Glutamatergic neuron (in vitro differentiated cells): ENCODE data around the gene RBP5. TPM values are rescaled to one million over a fixed set of nuclear protein-coding genes. Genes with fewer than 3 reads are reported as not detected.
A peak's percentile ranks its signal among the peaks of the same experiment; 100 is the strongest.

Experiments
- DNase-seq: peaks from one replicate; pipeline ENCODE4 v3.0.0; 2022
- H3K27ac Mint-ChIP-seq: one replicate; pipeline ENCODE4 v1.8.0; 2020; ENCODE audit warnings: mild to moderate bottlenecking, mixed read lengths, inconsistent platforms; ENCODE audit not compliant: unreplicated experiment
- H3K27me3 Mint-ChIP-seq: one replicate; pipeline ENCODE4 v1.8.0; 2020; ENCODE audit warnings: mild to moderate bottlenecking, moderate library complexity, mixed read lengths, inconsistent platforms; ENCODE audit not compliant: unreplicated experiment
- H3K36me3 Mint-ChIP-seq: one replicate; pipeline ENCODE4 v1.8.0; 2020; ENCODE audit warnings: mild to moderate bottlenecking, mixed read lengths, inconsistent platforms; ENCODE audit not compliant: unreplicated experiment
- H3K4me1 Mint-ChIP-seq: one replicate; pipeline ENCODE4 v1.8.0; 2020; ENCODE audit warnings: mild to moderate bottlenecking, low read depth, mixed read lengths, inconsistent platforms; ENCODE audit not compliant: unreplicated experiment
- H3K4me3 Mint-ChIP-seq: one replicate; pipeline ENCODE4 v1.8.0; 2020; ENCODE audit warnings: mild to moderate bottlenecking, mixed read lengths, inconsistent platforms; ENCODE audit not compliant: unreplicated experiment
- H3K9me3 Mint-ChIP-seq: one replicate; pipeline ENCODE4 v1.8.0; 2020; ENCODE audit warnings: mild to moderate bottlenecking, moderate library complexity, mixed read lengths, inconsistent platforms; ENCODE audit not compliant: unreplicated experiment
- total RNA-seq: library from RNA; stranded (reverse); fragmentation: NEBNext Ultra II Directional; extraction: Animal tissue kit (Norgen Biotek cat#: 25700); gene quantifications from one replicate; pipeline ENCODE4 v1.2.1, GENCODE V29; 2021; ENCODE audit not compliant: unreplicated experiment
- TF ChIP-seq, protein P1 (sequence below): fragments of 200-600 bp; sonication (generic); IDR thresholded peaks from one replicate; pipeline ENCODE4 v1.5.0; 2021; ENCODE audit not compliant: partially characterized antibody, unreplicated experiment

Gene RBP5
- total RNA-seq, 1 donor from 2014 or later: 1.2 TPM

DNA sequence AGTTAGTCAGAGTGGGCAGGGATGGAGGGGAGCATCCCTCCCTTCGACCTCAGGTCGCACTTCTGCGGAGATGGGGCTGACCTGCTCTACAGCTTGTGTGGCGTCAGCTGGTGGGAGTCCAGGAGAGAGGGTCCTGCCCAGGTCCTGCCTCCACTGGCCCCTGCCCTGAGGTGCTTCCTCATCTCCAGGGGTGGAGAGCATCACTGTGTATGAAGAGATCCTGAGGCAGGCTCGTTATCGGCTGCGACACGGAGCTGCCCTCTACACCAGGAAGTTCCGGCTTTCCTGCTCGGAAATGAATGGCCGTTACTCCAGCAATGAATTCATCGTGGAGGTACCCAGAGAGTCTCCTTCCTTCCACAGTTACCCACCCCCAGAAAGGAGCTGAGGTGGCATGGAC, 21.7 kb upstream of the RBP5 start:
- H3K36me3 Mint-ChIP-seq: peaks cover 21% of the 10 kb centered on the region
- peaks cover 5% of the 10 kb centered on the region for H3K27me3 Mint-ChIP-seq
- TF ChIP-seq, protein P1, sequence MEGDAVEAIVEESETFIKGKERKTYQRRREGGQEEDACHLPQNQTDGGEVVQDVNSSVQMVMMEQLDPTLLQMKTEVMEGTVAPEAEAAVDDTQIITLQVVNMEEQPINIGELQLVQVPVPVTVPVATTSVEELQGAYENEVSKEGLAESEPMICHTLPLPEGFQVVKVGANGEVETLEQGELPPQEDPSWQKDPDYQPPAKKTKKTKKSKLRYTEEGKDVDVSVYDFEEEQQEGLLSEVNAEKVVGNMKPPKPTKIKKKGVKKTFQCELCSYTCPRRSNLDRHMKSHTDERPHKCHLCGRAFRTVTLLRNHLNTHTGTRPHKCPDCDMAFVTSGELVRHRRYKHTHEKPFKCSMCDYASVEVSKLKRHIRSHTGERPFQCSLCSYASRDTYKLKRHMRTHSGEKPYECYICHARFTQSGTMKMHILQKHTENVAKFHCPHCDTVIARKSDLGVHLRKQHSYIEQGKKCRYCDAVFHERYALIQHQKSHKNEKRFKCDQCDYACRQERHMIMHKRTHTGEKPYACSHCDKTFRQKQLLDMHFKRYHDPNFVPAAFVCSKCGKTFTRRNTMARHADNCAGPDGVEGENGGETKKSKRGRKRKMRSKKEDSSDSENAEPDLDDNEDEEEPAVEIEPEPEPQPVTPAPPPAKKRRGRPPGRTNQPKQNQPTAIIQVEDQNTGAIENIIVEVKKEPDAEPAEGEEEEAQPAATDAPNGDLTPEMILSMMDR: no peak
- H3K27ac Mint-ChIP-seq: no peak overlapping the region
- H3K4me1 Mint-ChIP-seq: no peaks in the 10 kb centered on the region
- peaks cover 5% of the 10 kb centered on the region for H3K9me3 Mint-ChIP-seq
- H3K4me3 Mint-ChIP-seq: no peak overlapping the region
- no peak for DNase-seq

DNA sequence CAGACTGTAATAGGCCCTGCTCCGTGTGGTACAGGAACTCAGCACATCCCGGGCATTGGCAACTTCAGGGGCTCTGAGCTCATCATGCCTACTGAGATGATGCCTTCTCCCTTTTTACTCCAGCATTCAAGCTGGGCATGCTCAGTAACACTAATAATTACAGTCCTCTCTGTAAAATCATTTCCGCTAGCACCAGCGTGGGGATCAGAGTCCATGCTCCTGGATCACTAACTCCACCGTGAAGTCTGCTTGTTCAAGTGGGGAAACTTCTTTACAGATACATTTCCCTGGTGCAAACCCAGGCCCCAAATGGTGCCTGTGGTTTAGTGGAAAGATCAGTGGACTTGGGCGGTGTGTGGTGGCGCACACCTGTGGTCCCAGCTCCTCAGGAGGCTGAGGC, 18.2 kb upstream of the RBP5 start:
- DNase-seq: no peak
- Mint-ChIP-seq H3K27ac (no peak overlapping the region), H3K4me3 (no peak overlapping the region), H3K4me1 (no peaks in the 10 kb centered on the region), H3K36me3 (peaks cover 10% of the 10 kb centered on the region), H3K27me3 (peaks cover 8% of the 10 kb centered on the region), H3K9me3 (peaks cover 11% of the 10 kb centered on the region)
- TF ChIP-seq, protein P1: no peak

DNA sequence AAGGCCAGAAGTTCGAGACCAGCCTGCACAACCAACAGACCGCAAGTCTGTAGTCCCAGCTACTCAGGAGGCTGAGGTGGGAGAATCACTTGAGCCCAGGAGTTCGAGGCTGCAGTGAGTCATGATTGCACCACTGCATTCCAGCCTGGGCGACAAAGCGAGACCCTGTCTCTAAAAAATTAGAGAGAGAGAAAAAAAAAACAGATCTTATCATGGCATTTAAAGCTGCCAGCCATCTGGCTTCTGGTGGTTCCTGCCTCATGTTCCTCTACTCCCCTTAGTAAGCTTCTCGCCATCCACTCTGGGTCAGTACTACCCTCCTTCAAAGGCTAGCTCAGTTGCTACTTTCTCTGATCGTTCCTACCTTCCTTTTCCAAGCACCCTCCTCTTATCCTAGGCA, 17.5 kb upstream of the RBP5 start:
- TF ChIP-seq, protein P1: no peak
- Mint-ChIP-seq H3K9me3 (peaks cover 11% of the 10 kb centered on the region), H3K27ac (no peak overlapping the region), H3K4me3 (peak overlapping the region; percentile 63), H3K36me3 (peaks cover 17% of the 10 kb centered on the region), H3K4me1 (no peaks in the 10 kb centered on the region), H3K27me3 (peaks cover 8% of the 10 kb centered on the region)
- DNase-seq: no peak

DNA sequence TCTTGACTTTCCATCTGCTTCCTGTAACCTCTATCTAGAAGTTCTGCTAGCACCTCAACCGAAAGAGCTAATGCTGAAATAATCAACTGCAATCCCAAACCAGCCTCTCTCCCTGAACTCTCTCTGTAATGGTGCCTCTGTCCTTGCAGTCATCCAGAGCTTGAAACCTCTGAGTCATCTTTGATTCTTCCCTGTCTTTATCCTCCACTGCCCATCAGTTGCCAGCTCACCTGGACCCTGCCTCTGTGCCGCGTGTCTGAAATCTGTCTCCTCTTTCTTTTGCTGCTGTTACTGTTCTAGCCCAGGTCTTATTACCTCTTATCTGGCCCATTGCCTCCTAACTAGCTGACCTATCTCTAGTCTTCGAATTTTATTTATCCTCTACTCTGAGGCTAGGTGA, 17.0 kb upstream of the RBP5 start:
- H3K27ac Mint-ChIP-seq: no peak overlapping the region
- H3K4me1 Mint-ChIP-seq: no peaks in the 10 kb centered on the region
- peaks cover 8% of the 10 kb centered on the region for H3K27me3 Mint-ChIP-seq
- peaks cover 11% of the 10 kb centered on the region for H3K9me3 Mint-ChIP-seq
- DNase-seq: no peak
- H3K36me3 Mint-ChIP-seq: peaks cover 18% of the 10 kb centered on the region
- TF ChIP-seq, protein P1: no peak
- H3K4me3 Mint-ChIP-seq: no peak overlapping the region

DNA sequence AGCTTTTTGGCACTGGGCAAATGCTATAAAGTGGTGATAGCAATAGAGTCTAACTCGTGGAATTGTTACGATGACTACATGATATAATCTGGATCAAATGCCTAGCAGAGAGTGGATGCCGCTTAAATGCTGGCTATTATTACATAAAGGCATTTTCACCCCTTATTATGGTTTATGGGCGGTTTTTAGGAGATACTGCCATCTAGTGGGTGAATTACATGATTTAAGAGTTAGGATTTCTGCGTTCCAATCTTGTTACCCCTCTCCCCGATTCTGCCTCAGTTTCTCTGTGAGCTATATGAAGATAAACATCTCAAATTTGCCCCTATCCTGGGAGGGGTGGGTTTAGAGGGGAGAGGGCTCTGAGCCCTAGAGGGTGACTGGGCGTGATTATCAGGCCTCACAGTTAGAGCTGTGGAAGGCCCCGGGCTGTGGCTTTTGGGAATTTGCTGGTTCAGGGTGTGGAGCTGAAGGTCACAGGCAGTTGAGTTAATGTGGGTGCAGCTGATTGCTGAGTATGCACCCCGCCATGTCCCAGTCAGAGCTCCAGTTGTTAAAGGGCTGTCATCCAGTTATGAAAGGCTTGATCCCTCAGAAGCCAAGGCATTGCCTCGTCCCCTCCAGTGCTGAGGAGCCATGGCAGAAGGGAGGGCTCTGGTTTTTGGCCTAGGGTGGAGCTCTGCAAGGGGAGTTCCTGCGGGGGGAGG, 15.9 kb upstream of the RBP5 start:
- Mint-ChIP-seq H3K36me3 (peaks cover 16% of the 10 kb centered on the region), H3K4me1 (no peaks in the 10 kb centered on the region), H3K27ac (no peak overlapping the region), H3K9me3 (peaks cover 11% of the 10 kb centered on the region), H3K4me3 (no peak overlapping the region), H3K27me3 (peaks cover 8% of the 10 kb centered on the region)
- no peak for DNase-seq
- TF ChIP-seq, protein P1: peak; percentile 49
